ENCODE data around the gene ZKSCAN1. TPM values are rescaled to one million over a fixed set of nuclear protein-coding genes. Genes with fewer than 3 reads are reported as not detected.

ZKSCAN1 gene
- polyA plus RNA-seq, 2 donors, result 10.5 to 25.0 TPM

Other genes with a start within 250 kb of the ZKSCAN1 start
- under 1 TPM; 0.16 to 0.20 TPM for gene CYP3A4, start 231.4 kb upstream of the ZKSCAN1 start, polyA plus RNA-seq
- gene CYP3A43, start 187.6 kb upstream of the ZKSCAN1 start, polyA plus RNA-seq, result not detected
- not detected for gene OR2AE1, start 138.6 kb upstream of the ZKSCAN1 start, polyA plus RNA-seq
- 10 to 100 TPM in 1 of 2 donors, 1 to 10 TPM in 1; 9.4 to 11.8 TPM for gene TRIM4, start 96.1 kb upstream of the ZKSCAN1 start, polyA plus RNA-seq
- gene GJC3, start 86.0 kb upstream of the ZKSCAN1 start, polyA plus RNA-seq, result not detected
- gene AZGP1, start 39.6 kb upstream of the ZKSCAN1 start, polyA plus RNA-seq, result 1 to 10 TPM; 1.6 to 2.0 TPM
- gene ZSCAN21, start 34.2 kb downstream of the ZKSCAN1 start, polyA plus RNA-seq, result 1 to 10 TPM; 3.8 to 3.9 TPM
- gene ZNF3, start 66.1 kb downstream of the ZKSCAN1 start, polyA plus RNA-seq, result 10 to 100 TPM; 10.4 to 14.6 TPM
- 100 to 1,000 TPM in 1 of 2 donors, 10 to 100 TPM in 1; 86.7 to 119 TPM for gene COPS6, start 73.4 kb downstream of the ZKSCAN1 start, polyA plus RNA-seq
- 10 to 100 TPM; 46.4 to 66.8 TPM for gene MCM7, start 85.8 kb downstream of the ZKSCAN1 start, polyA plus RNA-seq
- gene AP4M1, start 86.0 kb downstream of the ZKSCAN1 start, polyA plus RNA-seq, result 10 to 100 TPM; 17.3 to 19.3 TPM
- 10 to 100 TPM; 23.3 to 29.6 TPM for gene TAF6, start 103.8 kb downstream of the ZKSCAN1 start, polyA plus RNA-seq
- 1 to 10 TPM; 5.5 to 5.8 TPM for gene CNPY4, start 104.0 kb downstream of the ZKSCAN1 start, polyA plus RNA-seq
- gene MBLAC1, start 111.4 kb downstream of the ZKSCAN1 start, polyA plus RNA-seq, result 1 to 10 TPM; 2.7 to 3.7 TPM
- 100 to 1,000 TPM in 1 of 2 donors, 10 to 100 TPM in 1; 85.7 to 138 TPM for gene LAMTOR4, start 133.3 kb downstream of the ZKSCAN1 start, polyA plus RNA-seq
- 10 to 100 TPM; 18.5 to 27.2 TPM for gene TRAPPC14, start 143.1 kb downstream of the ZKSCAN1 start, polyA plus RNA-seq
- gene GAL3ST4, start 153.0 kb downstream of the ZKSCAN1 start, polyA plus RNA-seq, result 1 to 10 TPM; 4.4 to 5.1 TPM
- 1 to 10 TPM; 1.1 to 2.2 TPM for gene GPC2, start 161.8 kb downstream of the ZKSCAN1 start, polyA plus RNA-seq
- under 1 TPM; 0.25 to 0.73 TPM for gene STAG3, start 162.3 kb downstream of the ZKSCAN1 start, polyA plus RNA-seq
- under 1 TPM; 0.24 to 0.31 TPM for gene PVRIG, start 204.4 kb downstream of the ZKSCAN1 start, polyA plus RNA-seq

Data from esophagus (tissue), 2 donors.